GM03348 (cell line): ENCODE data around the gene ARMH3.

ENCODE experiments used
- DNase-seq: peaks from one replicate; pipeline ENCODE4 v3.0.0; 2012; ENCODE audit warnings: low spot score

The ARMH3 gene

DNA sequence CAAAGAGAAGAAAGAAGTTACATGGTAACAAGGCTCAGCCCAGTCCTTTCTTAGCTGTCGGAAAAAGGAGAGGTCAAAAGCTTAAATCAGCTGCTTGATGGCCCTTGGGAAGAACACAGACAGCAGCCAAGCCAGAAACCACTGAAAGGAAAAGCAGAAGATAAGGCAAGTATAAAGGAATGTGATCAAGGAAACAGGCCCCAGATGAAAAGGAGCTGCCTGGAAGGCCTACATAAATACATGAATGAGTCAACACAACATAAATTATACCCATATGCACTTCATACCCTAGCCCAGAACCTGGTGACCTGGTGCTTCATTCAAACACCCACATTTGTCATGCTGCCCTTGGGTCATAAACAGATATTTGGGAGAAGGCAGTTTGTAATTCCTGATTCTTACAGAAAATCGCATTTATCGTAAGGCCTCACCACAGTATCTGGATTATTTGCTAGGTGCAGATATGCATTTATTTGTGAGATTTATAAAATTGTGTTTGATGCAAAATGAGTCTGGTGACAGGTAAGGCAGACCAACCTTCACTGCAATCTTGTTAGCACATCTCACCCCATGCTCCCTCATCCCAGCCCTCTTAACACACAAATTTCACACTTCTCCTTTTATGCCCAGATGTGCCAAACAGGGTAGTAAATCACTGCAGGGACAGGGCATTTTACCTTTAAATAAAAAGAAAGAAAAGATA, 117.5 kb downstream of the ARMH3 start:
- DNase-seq: peak; percentile 76

- DNase-seq: no peak
These were observed 120.5 kb downstream of the ARMH3 start for GRCh38 chr10:101935431-101935830.

- DNase-seq: no peak
These were observed 121.2 kb downstream of the ARMH3 start for GRCh38 chr10:101934686-101935305.

DNA sequence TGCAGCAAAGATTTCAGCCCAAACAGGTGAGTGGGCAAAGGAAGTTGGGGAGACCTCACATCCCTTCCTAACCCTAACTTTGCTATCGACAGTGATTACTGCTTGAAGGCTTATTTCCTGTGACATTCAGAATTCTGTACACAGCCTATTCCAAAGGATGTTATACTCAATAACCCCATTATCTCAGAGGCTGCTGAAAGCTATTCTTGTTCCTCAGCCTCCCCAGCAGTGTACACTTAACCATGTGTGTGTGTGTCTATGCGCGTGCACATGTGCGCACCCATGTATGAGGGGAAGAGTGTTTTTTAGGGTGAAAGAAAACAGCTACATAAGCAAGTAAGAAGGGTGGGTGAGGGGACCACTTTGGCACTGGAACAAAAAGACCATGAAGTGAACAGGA, 122.0 kb downstream of the ARMH3 start:
- DNase-seq: no peak

DNA sequence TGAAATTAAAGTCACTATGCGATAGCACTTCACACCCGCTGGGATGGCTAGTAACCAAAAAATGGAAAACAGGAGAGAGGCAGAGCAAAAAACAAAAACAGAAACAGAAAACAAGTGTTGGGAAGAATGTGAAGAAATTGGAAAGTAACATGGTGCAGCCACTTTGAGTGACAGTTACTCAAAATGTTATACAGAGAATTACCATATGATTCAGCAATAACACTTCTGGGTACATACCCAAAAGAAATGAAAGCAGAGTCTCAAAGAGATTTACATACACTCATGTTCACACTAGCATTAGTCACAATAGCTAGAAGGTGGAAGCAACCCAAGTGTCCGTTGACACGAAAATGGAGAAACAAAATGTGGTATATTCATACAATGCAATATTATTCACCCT, 123.8 kb downstream of the ARMH3 start:
- no peak for DNase-seq

DNA sequence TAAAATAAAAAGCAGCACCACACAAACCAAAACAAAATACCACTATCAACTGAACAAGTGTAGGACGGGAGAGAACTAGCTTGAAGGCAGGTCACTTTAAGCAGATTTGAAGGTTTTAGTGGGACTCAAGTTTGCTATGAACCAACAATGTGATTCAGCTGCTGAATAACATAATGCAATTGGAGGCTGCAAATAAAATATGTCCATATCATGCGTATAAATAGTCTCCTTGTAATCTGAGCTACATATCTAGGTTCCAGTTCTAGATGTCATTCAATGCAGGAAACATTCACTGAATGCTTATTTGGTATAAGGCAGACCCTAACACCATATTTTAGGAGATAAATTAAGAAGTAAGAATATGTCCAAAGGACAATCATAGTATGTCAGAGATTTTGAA, 130.9 kb downstream of the ARMH3 start:
- no peak for DNase-seq

- no peak for DNase-seq
These were observed 132.7 kb downstream of the ARMH3 start for GRCh38 chr10:101923256-101923655.

DNA sequence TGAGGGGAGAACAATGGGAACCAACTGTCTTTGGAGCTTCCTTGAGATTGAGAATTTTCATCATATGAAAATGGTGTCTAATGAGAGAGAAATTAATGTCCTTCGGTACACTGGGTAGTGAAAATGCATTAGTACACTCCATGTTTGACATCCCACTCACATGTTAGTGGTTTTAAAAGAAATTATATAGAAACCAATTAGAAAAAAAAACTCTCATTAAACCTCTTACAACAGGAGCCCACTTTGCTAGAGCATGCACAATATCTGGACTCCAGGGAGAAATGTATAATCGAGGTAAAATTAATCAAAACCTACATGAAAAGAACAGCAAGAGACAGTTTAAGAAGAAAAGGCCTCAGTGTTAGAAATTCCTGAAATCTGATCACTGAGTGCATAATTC, 133.1 kb downstream of the ARMH3 start:
- no peak for DNase-seq

DNA sequence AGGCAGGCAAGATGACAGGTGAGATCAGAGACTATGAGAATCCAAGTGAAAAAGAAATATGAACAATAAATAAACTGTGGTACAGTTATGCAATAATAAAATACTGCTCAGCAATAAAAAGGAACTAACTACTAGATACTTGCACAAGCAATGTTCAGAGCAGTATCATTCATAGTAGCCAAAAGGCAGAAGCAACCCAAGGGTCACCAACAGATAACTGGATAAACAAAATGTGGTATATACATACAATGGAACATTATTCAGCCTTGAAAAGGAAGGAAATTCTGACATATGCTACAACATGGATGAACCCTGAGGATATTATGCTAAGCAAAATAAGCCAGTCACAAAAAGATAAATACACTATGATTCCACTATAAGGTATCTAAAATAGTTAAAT, 135.4 kb downstream of the ARMH3 start:
- DNase-seq: no peak

- DNase-seq: no peak
These were observed 136.8 kb downstream of the ARMH3 start for GRCh38 chr10:101919026-101919770.

DNA sequence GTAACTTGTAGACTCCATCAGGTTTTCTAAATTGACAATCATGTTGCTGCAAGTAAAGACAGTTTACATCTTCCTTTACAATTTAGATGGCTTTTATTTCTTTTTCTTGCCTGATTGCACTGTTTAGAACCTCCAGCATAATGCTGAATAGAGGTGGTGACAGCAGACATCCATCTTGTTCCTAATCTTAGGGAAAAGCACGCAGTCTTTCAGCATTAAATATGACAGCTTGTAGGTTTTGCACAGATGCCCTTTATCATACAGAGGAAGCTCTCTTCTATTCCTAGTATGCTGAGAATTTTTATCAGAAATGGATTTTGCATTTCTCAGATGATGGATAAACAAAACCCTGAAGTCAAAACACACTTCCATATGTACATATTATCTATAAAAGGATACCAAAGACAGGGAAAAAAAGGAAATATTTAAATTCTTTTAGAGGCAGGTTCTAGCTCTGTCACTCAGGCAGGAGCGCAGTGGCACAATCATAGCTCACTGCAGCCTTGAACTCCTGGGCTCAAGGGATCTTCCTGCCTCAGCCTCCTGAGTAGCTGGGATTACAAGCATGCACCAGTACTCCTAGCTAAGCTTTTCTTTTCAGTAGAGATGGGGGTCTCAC, 143.3 kb downstream of the ARMH3 start:
- no peak for DNase-seq

DNA sequence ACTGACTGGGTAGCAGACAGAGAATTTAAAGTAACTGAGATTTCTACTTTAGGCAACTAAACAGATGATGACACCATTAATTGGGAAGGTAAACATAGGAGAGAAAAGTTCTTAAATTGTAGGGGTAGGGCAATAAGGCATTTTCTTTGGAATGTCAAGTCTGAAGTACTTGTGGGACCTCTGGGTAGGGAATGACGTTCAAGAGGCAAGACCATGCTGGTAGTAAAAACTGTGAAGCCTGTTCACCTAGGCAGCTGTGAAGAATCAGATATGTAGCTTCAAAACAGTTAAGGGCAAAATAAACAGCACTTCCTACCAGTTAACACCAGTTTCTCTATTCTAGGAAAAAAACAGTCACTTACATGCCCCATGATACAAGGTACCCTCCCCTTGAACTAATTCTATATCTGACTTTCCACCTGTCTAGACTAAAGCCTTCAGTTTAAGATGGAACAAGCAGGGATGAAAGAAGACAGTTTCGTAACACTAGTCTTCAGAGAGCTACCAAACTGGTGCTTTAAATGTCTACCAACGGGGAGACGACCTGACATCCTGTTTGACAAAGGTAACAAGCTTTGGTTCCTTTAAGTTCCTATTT, 149.3 kb downstream of the ARMH3 start:
- no peak for DNase-seq

GRCh38 chr10:101905251-101905650, 150.7 kb downstream of the ARMH3 start:
- no peak for DNase-seq

DNA sequence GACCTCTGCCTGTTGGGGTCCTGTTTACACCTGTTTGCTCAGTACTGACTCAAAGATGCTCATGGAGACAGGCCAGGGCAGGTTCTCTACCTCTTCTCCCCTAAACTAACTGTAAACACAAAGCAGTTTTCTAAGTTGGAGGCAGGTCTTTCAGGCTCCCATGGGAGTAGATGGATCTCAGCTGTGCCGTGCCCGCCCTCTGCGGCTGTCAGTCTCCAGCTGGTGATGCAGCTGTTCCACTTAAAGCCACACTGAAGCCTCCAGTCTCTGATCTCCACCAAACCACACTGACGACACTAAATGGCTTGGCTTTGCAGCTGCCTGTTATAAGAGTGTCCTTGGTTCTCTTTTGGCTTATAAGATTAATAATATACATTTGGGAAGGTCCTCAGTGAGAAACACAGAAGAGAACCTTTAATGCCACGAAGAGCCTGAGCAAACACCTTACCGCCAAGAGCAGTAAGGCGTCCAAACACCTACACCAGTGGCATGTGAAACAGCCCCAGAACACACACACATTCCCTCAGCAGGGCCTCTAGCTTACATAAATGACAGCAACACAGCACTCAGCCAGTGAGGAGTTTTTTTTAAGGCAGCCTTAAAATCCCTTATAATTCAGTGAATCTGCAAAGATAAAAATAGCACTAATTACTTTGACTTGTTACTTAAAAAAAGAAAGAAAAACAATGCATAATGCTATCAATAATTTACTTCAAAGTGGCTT, 152.0 kb downstream of the ARMH3 start:
- no peak for DNase-seq

DNA sequence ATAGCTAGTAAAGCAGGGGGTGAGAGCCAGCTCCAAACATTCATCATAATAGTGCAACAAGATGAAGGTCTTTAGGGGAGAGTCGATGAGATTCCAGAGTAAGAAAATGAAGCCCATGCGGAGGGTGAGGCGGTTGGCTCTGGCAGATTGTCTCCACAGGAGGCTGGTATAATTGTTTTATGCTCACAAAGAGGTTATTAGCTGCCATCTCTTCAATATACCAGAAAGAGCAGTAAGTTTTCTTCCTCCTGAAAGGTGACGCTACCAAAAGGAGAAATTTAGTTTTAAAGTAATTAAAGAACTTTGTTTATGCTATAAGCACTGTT, 153.2 kb downstream of the ARMH3 start:
- no peak for DNase-seq

DNA sequence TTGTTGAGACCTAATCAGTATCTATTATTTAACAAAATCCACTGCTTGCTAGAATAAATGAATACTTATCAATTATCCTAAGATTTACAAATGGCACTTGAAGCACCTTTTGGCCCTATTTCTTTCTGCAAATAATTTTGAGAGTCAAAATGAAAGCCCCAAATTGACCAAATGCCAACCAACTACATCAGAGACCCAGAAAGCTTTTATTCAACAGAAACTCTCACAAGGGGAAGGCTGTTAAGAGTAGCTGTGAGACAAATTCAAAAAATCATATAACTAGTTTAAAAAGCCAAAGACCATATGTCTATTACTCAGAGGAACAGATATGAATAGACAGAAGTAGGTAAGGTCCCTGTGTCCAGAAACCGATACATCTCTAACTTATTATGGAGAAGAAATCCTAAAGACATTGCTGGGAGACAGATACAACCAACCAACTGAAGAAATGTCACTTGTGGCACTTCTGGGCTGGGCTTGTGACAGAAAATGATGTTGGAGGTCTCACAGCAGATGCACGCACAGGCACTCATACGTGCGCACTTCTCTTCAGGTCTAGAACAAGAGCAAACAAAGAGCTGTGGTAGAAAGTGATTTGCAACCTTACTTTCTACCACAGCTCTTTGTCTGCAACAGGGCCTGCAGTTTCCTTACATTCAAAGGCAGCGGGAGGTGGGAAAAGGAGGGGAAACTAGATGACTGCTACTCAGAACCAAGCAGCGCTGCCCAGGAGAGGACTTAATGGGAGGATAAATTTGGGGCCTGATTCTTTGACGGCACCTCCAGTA, 153.7 kb downstream of the ARMH3 start:
- DNase-seq: no peak

GRCh38 chr10:101901340-101901739, 154.6 kb downstream of the ARMH3 start:
- DNase-seq: no peak

DNA sequence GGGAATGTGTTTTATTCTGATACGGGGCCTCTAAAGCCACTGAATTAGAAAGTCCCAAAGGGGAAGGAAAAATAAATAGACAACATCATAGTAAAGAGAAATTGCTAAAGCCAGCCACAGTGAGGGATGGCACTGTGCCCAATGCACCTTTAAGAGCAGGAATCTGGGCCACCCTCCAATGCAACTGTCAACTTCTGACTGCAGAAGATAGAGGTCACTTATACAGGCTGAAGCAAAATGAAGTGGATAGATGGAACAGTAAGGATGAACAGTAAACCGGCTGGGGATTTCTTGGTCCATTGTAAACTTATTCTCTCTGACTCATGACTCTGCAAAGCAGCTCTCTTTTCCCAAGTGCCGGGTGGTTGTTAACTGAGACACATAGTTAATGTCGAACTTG, 158.3 kb downstream of the ARMH3 start:
- no peak for DNase-seq

- DNase-seq: no peak
These were observed 159.6 kb downstream of the ARMH3 start for GRCh38 chr10:101896225-101896877.

- no peak for DNase-seq
These were observed 160.2 kb downstream of the ARMH3 start for GRCh38 chr10:101895781-101896180.

DNA sequence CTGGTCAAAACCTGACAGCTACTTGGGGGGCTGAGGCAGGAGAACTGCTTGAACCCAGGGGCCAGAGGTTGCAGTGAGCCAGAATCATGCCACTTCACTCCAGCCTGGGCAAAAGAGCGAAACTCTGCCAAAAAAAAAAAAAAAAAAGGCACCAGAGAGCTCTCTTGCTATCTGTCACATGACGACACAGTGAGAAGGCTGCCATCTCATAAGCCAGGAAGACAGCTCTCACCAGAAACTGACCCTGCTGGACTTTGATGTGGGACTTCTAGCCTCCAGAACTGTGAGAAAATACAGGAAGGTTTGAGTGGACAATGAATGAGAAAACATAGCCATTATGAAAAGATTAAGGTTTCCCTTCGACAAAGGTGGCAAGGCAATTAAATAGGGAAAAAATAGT, 161.2 kb downstream of the ARMH3 start:
- no peak for DNase-seq
